GM13976 (cell line): ENCODE measurements around the gene HRH3.

Source experiments
- DNase-seq: peaks from one replicate; pipeline ENCODE4 v3.0.0; 2012; ENCODE audit warnings: low spot score
- CTCF ChIP-seq: IDR thresholded peaks from 2 replicates; pipeline ENCODE4 v1.5.1; 2012; ENCODE audit warnings: borderline replicate concordance, mild to moderate bottlenecking; ENCODE audit not compliant: insufficient read depth; ENCODE audit errors: extremely low read depth, missing control alignments, control extremely low read depth
- in situ Hi-C: fragments of 300-500 bp; cut with MboI; formaldehyde crosslinking; loops from one replicate; pipeline ENCODE4 v1.12.0; 2022; ENCODE audit warnings: low sequenced_read_pairs, mixed read lengths, inconsistent platforms; ENCODE audit not compliant: unreplicated experiment

HRH3 gene

DNA sequence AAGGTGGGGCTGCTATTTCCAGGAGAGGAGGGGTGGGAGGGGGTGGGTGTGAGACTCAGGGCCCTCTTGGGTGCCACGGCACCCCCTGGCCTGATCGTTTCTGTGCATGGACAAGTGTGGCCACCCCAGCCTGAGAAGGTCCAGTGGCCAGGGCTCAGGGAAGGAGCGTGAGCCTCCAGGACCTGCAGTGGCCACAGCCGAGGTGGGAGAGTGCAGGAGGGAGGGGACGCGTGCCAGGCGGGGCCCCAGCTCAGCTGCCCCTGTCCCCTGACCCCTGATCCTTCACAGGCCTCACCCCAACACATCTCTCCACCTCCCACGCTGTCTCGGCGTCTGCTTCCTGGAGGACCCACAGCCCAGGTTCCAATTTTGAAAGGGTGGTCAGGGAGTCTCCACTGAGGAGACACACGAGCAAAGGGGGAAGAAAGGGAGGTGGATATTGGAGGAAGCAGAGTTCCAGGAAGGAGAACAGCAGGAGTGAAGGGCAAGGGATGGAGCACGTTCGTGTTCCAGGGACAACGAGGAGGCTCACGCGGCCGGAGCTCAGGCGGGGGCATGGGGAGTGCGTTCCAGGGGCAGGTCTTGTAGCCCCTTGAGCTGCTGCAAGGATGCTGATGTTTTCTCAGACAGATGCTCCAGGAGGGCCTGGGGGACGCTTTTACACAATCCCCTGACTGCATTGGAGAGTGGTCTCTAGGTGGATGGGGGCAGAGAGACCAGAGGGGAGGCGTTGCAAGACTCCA is 4.2 kb upstream of the HRH3 start:
- in situ Hi-C loops: no loop called here
- DNase-seq: no peak
- TF ChIP-seq CTCF: no peak

DNA sequence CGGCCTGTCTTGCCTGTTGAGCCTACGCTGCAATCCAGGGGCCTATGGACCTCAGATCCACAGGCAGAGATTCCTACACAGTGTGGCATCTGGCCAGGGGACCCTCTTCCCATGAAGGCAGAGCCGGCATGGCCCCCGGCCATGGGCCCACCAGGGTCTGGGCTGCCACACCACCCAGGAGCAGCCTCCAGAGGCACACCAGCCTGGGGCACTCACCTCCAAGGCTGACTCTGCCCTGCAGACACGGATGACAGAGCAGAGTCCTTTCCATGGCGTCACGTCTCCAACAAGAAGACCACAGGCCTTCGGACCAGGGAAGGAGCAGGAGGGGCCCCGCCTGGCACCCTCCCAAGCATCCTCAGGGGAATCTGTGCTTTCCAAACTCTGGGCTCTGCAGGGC is 3.5 kb upstream of the HRH3 start:
- in situ Hi-C loops: no loop called here
- DNase-seq: no peak
- no peak for TF ChIP-seq CTCF

- in situ Hi-C loops: no loop called here
- DNase-seq: no peak
- no peak for TF ChIP-seq CTCF
Observed at GRCh38 chr20:62222972-62223371, 2.9 kb upstream of the HRH3 start.

DNA sequence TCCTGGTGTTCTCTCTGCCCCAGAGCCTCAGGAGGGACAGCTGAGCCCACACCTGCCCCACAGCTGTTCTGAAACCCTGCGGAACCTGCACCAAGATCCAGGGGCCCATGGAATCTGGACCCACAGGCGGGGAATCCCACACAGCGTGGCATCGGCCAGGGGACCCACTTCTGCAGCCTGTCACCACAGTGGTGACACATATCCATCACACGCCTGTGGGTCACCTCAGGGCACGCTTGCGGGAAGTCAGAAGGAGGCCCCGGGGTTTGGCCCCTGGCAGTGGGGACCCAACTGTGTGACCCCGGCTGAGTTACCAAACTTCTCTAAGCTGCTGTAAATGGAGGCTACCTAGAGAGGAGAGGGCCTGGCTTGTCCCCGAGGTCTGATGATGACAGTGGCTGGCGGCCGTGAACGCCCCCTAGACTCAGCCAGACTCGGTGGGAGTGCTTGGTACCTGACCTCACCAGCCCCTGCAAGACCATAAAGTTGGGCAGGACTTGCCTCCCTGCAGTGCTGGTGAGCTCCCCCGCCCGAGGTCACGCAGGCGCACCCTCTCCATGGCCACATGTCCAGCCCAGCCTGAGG is 2.3 kb upstream of the HRH3 start:
- in situ Hi-C loops: no loop called here
- DNase-seq: no peak
- TF ChIP-seq CTCF: no peak

DNA sequence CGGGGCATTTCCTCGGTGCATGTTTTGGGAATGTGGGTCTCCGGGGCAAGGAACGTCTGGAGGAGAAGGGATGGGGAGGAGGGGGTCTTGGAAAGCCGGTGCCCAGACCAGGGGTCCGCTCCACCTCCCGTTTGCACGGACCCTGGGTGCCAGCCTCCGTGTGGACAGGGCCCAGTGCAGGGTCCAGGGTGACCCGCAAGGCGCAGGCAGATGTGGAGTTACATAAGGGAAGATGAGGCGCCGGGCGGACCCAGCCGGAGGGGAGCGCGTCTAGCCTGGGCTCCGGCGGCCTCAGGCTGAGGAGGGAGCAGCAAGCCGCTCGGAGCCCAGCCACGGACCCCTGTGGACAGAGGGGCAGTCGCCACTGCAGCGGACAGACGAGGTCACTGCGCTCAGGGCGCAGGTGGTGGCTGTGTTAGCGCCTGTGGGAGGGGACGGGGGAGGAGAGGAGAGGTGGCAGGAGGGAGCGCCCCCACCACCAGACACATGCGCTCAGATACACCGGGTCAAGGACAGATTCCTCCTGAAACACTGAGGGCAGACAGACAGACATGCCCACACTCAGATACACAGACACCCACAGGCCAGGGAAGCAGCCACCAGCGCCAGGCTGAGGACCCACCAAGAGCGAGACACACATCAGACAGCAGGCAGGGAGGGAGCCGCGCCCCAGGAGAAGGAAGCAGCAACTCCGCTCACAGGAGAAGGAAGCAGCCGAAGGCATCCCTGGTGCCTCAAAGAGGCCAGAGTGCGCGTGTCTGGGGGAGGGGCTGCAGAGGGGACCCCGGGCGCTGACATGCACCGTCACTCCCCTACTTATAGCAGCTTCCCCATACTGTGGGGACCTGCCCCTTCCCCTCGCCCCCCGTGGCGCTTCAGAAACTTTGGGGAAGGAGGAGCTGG is 839 bp upstream of the HRH3 start:
- no peak for TF ChIP-seq CTCF
- in situ Hi-C loops: no loop called here
- DNase-seq: no peak

DNA sequence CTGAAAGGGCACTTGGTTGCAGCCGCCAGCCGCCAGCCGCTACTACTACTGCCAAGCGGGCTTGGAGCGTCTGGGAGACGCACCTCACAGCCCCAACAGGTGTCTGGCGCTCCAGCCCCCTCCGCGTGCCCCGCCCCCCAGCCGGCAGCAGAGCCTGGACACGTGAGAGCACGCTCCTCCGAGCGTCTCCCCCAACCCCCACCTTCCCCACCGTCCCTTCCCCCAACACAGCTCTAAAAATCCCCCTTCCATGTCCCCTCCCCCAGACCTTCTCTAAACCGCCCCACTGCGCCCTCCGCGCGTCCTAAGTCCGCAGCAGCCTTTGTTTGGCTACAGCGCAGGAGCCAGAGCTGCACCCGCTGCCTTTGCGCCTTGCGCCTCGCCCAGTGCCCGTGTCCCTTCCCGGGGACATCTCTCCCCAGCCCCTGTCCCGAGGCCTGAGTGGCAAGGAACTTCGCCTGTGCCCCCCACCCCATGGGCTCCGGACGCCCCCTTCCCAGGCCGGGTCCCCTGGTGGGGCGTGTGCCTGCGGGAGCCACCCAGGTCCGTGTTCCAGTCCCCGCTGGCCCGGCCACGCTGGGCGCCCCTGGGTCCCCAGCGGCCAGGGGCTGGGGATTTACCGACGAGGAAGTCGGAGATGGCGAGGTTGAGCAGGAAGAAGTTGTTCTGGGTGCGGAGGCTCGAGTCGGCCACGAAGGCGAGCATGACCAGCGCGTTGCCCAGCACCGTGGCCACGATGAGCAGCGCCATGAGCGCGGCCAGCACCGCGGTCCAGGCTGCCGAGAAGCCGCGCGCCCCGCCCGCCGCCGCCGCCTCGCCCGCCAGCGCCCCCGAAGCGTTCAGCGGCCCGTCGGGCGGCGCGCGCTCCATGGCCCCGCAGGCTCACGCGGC is 732 bp downstream of the HRH3 start:
- in situ Hi-C loops: no loop called here
- DNase-seq: no peak
- TF ChIP-seq CTCF: no peak
